Amniotic epithelial cell (primary cell): ENCODE data around the gene KCTD20.

ENCODE experiments used
- DNase-seq: peaks from one replicate; pipeline ENCODE4 v3.0.0-alpha.2; 2010; ENCODE audit warnings: low read depth

Gene KCTD20

GRCh38 chr6:36493859-36494258 is 51.1 kb downstream of the KCTD20 start:
- DNase-seq, result peak; percentile 84

DNA sequence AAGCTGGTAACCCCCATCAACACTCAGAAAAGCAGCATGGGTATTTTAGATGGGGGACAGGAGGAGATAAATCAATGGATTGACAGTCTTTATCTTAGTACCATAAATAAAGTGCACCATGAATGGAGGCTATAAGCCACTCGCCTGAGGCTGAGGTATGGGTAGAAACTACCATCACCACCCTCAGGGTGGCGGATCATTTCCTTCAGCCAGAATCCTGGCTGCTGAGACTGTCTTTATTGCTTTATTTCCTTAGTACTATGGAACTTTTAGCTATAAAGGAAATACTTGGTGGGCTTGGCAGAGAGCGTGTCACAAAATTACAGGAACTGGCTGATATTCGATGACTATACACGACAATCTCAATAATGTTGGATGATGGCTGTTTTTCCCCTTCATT is 52.3 kb downstream of the KCTD20 start:
- DNase-seq, result no peak

DNA sequence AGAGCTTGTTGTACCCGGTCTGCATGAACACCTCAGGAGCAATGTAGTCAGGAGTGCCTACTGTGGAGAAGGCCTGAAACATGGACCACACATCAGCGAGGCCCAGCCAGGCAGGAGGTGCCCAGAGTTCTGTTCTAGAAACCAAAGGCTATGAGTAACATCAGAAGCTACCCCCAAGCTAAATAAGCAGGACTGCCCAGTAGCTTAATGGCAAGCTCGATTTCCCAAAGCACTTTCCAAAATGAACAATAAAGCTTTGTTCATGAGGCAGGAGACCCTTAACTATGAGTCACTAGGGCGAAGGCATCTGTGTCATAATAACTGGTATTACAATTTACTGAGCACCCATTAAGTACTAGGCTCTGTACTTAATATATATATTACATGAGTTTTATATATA is 57.1 kb downstream of the KCTD20 start:
- DNase-seq, result no peak

- no peak for DNase-seq
These were observed 58.9 kb downstream of the KCTD20 start for GRCh38 chr6:36501686-36502085.

GRCh38 chr6:36504181-36504580 is 61.4 kb downstream of the KCTD20 start:
- no peak for DNase-seq

GRCh38 chr6:36504982-36505381 is 62.2 kb downstream of the KCTD20 start:
- peak; percentile 96 for DNase-seq

- no peak for DNase-seq
These were observed 63.1 kb downstream of the KCTD20 start for GRCh38 chr6:36505744-36506534.

DNA sequence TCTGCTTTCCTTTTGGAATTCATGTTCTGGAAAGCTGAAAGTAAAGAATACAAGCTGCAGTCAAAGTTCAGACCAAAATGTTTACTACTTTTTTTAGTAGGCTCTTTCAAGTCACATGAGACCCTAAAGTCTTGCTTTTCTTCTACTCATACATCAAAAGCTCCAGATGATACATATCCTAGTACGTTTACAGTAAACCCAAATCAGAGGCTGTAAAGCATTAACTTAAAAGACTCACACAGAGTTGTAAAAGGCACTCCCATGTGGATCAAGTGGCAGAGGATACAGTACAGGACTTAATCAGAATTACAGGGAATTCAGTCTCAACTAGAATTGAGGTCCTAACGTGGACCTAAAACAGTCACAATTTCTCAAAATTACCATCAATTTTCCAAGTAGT is 63.8 kb downstream of the KCTD20 start:
- DNase-seq, result peak; percentile 77

DNA sequence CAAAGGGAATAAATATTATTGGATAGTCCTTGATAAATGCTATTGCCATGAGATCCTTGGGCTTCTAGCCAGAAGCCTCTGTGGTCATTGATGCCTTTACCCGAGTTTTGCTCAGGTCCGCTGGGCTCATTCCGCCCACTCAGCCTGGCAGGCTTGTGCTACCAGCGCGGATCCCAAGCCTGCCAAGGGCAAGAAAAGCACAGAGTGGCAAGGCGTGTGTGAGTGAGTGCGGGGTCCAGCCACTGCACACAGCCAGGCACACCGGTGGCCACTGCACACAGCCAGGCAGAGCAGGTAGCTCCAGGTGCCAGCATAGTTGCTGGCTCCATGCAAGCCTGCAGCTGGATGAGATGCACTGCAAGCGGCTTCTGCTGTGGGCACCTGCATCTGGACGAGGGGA is 65.7 kb downstream of the KCTD20 start:
- no peak for DNase-seq

- no peak for DNase-seq
These were observed 67.6 kb downstream of the KCTD20 start for GRCh38 chr6:36510365-36510764.

GRCh38 chr6:36514554-36515456 is 72.0 kb downstream of the KCTD20 start:
- DNase-seq, result no peak

DNA sequence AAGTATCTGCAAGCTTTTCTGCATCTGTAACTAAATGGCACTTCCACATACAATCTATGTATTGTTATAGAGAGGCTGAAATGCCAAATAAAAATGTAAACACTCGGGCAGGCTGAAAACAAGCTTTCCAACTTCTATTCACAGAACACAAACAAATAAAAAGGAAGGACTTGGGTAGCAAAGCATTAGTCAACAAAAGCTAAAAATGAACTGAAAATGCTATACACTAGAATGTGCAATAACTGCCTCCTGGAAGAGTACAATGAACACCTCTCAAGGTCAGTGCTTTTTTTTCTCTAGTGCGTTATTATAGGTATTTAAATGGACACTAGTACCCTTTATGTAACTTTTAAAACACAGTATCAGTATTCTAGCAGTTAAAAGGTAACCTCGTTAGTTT is 73.0 kb downstream of the KCTD20 start:
- no peak for DNase-seq

- no peak for DNase-seq
These were observed 73.8 kb downstream of the KCTD20 start for GRCh38 chr6:36516559-36516958.

GRCh38 chr6:36516988-36517387 is 74.2 kb downstream of the KCTD20 start:
- DNase-seq, result no peak

DNA sequence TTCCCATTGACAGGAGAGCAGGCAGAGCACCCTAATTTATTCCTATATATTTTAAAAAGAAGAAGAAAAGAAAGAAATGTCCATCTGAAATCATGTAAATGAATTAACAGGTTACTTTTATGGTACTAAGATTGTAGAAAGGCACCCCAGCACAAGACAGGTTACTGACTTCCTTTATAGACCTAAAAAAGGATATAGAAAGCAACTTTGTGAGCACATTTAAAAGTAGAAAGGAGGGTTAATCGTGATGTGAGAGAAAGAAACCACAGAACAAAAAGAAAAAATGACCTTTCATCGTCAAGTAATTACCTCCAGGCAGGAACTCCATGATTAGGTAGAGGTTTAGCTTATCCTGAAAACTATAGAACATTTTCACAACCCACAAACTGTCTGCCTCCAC is 74.6 kb downstream of the KCTD20 start:
- no peak for DNase-seq

- DNase-seq, result no peak
These were observed 76.6 kb downstream of the KCTD20 start for GRCh38 chr6:36519352-36519751.

- DNase-seq, result no peak
These were observed 80.7 kb downstream of the KCTD20 start for GRCh38 chr6:36523451-36523850.

GRCh38 chr6:36523936-36524499 is 81.2 kb downstream of the KCTD20 start:
- no peak for DNase-seq

DNA sequence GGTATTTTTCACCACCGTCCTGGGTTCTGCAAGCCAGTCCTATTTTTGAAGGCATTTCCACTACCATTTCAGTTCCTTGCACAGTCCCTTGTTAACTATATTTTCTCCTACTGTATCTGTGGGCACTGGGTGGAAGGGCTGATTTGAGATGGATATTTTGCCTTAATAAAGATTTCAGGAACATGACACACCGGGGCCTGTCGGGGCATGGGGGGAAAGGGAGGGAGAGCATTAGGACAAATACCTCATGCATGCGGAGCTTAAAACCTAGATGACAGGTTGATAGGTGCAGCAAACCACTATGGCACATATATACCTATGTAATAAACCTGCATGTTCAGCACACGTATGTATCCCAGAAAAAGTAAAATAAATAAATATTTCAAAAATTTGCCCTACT is 82.1 kb downstream of the KCTD20 start:
- no peak for DNase-seq

DNA sequence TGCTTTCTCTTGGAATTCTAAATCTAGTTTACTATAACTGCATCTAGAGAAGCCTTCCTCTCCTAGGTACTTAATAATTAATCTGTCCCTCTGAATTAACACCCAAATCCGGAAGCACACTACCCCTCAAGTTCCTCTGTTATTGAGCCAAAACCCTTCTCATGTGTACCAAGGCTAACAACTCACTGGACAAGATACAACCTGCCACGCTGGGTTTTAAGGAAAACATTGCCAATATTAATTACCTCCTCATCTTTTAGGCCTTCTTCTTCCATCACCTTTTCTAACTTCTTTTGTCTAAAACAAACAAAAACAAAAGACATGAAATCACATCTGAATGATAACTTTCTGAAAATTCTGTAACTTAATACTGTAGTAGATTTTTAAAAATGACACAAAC is 82.5 kb downstream of the KCTD20 start:
- DNase-seq, result no peak

DNA sequence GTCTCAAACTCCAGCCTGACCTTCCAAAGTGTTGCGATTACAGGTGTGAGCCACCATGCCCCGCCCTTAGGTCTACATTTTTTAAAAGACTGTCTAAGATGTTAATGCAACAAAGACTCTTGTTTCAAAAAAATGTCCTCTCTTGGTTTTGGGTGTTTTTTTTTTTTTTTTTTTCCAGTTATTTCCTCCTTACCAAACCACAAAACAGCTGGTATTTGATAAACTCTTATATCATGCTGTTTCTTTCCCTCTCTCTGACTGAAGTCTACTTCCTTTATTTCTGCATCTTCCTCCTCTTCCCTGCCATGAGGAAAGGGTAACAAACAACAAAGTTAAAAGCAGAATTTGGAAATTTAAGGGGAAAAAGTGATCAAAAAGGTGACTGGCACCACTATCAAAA is 83.3 kb downstream of the KCTD20 start:
- no peak for DNase-seq

- DNase-seq, result peak; percentile 8
These were observed 90.5 kb downstream of the KCTD20 start for GRCh38 chr6:36533321-36533720.
